ENCODE results near the gene TGFBR3.
A peak's percentile ranks its signal among the peaks of the same experiment; 100 is the strongest.

The TGFBR3 gene

GRCh38 chr1:91846007-91846638, 39.8 kb downstream of the TGFBR3 start (continued):
- TF ChIP-seq, protein P1, sequence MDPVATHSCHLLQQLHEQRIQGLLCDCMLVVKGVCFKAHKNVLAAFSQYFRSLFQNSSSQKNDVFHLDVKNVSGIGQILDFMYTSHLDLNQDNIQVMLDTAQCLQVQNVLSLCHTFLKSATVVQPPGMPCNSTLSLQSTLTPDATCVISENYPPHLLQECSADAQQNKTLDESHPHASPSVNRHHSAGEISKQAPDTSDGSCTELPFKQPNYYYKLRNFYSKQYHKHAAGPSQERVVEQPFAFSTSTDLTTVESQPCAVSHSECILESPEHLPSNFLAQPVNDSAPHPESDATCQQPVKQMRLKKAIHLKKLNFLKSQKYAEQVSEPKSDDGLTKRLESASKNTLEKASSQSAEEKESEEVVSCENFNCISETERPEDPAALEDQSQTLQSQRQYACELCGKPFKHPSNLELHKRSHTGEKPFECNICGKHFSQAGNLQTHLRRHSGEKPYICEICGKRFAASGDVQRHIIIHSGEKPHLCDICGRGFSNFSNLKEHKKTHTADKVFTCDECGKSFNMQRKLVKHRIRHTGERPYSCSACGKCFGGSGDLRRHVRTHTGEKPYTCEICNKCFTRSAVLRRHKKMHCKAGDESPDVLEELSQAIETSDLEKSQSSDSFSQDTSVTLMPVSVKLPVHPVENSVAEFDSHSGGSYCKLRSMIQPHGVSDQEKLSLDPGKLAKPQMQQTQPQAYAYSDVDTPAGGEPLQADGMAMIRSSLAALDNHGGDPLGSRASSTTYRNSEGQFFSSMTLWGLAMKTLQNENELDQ (tag by site-specific recombination; IDR thresholded peaks at IDR 0.05; ENCODE audit: low read depth) = no peak
- no peak for TF ChIP-seq ZNF558 (tag by site-specific recombination; IDR thresholded peaks at IDR 0.05)
- TF ChIP-seq ZFP69B (tag by site-specific recombination; IDR thresholded peaks at IDR 0.05) = no peak
- TF ChIP-seq ZNF146 (tag by site-specific recombination; IDR thresholded peaks at IDR 0.05) = no peak
- TF ChIP-seq, protein P2, sequence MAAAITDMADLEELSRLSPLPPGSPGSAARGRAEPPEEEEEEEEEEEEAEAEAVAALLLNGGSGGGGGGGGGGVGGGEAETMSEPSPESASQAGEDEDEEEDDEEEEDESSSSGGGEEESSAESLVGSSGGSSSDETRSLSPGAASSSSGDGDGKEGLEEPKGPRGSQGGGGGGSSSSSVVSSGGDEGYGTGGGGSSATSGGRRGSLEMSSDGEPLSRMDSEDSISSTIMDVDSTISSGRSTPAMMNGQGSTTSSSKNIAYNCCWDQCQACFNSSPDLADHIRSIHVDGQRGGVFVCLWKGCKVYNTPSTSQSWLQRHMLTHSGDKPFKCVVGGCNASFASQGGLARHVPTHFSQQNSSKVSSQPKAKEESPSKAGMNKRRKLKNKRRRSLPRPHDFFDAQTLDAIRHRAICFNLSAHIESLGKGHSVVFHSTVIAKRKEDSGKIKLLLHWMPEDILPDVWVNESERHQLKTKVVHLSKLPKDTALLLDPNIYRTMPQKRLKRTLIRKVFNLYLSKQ (tag by site-specific recombination; IDR thresholded peaks at IDR 0.05; ENCODE audit: borderline replicate concordance) = no peak
- TF ChIP-seq ZNF571 (tag by site-specific recombination; IDR thresholded peaks at IDR 0.05) = no peak
- peak; percentile 47; the same call in 1 of the 2 replicates for TF ChIP-seq PRDM10 (tag by site-specific recombination; IDR thresholded peaks at IDR 0.05)
- no peak for TF ChIP-seq OVOL3 (tag by site-specific recombination; IDR thresholded peaks at IDR 0.05)
- no peak for TF ChIP-seq ZNF701 (tag by site-specific recombination; IDR thresholded peaks at IDR 0.05)
- TF ChIP-seq ZNF580 (tag by site-specific recombination; IDR thresholded peaks at IDR 0.05) = 0 out of 2 replicates have a peak, but pooled peaks have one; percentile 42
- no peak for TF ChIP-seq TCF7L2 (IDR thresholded peaks at IDR 0.05; ENCODE audit: borderline replicate concordance, low read depth, low read length)
- TF ChIP-seq PRDM6 (tag by site-specific recombination; IDR thresholded peaks at IDR 0.05) = peak; percentile 91
- no peak for TF ChIP-seq ZNF24 (tag by site-specific recombination; IDR thresholded peaks at IDR 0.05)
- TF ChIP-seq, protein P3, sequence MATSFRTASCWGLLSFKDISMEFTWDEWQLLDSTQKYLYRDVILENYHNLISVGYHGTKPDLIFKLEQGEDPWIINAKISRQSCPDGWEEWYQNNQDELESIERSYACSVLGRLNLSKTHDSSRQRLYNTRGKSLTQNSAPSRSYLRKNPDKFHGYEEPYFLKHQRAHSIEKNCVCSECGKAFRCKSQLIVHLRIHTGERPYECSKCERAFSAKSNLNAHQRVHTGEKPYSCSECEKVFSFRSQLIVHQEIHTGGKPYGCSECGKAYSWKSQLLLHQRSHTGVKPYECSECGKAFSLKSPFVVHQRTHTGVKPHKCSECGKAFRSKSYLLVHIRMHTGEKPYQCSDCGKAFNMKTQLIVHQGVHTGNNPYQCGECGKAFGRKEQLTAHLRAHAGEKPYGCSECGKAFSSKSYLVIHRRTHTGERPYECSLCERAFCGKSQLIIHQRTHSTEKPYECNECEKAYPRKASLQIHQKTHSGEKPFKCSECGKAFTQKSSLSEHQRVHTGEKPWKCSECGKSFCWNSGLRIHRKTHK (tag by site-specific recombination; IDR thresholded peaks at IDR 0.05) = no peak
- peak; percentile 48; the same call in 1 of the 2 replicates for TF ChIP-seq OSR2 (tag by site-specific recombination; IDR thresholded peaks at IDR 0.05)
- TF ChIP-seq ZBTB44 (tag by site-specific recombination; IDR thresholded peaks at IDR 0.05) = peak; percentile 81
- TF ChIP-seq ZXDB (tag by site-specific recombination; IDR thresholded peaks at IDR 0.05) = peak; percentile 65
- TF ChIP-seq, protein P4, sequence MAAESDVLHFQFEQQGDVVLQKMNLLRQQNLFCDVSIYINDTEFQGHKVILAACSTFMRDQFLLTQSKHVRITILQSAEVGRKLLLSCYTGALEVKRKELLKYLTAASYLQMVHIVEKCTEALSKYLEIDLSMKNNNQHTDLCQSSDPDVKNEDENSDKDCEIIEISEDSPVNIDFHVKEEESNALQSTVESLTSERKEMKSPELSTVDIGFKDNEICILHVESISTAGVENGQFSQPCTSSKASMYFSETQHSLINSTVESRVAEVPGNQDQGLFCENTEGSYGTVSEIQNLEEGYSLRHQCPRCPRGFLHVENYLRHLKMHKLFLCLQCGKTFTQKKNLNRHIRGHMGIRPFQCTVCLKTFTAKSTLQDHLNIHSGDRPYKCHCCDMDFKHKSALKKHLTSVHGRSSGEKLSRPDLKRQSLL (tag by site-specific recombination; IDR thresholded peaks at IDR 0.05) = peak; percentile 86
- no peak for TF ChIP-seq ZNF169 (tag by site-specific recombination; IDR thresholded peaks at IDR 0.05)
- no peak for TF ChIP-seq ZNF121 (tag by site-specific recombination; IDR thresholded peaks at IDR 0.05)
- TF ChIP-seq FEZF1 (tag by site-specific recombination; IDR thresholded peaks at IDR 0.05) = peak; percentile 48
- no peak for TF ChIP-seq ZNF501 (tag by site-specific recombination; IDR thresholded peaks at IDR 0.05)
- TF ChIP-seq ZNF112 (tag by site-specific recombination; IDR thresholded peaks at IDR 0.05) = no peak
- TF ChIP-seq SP3 (tag by site-specific recombination; IDR thresholded peaks at IDR 0.05) = no peak
- peak; percentile 62; the same call in 1 of the 2 replicates for TF ChIP-seq ZBTB17 (tag by site-specific recombination; IDR thresholded peaks at IDR 0.05)
- TF ChIP-seq ZNF76 (tag by site-specific recombination; IDR thresholded peaks at IDR 0.05; ENCODE audit: borderline replicate concordance, low read depth) = no peak
